NCI-H2227 (cell line): ENCODE results near the gene MAB21L3.
A peak's percentile ranks its signal among the peaks of the same experiment; 100 is the strongest.

Experiments
- DNase-seq: peaks from one replicate; lab custom pipeline; 2025; ENCODE audit not compliant: unreplicated experiment; lab: John Stamatoyannopoulos, UW

Gene MAB21L3

DNA sequence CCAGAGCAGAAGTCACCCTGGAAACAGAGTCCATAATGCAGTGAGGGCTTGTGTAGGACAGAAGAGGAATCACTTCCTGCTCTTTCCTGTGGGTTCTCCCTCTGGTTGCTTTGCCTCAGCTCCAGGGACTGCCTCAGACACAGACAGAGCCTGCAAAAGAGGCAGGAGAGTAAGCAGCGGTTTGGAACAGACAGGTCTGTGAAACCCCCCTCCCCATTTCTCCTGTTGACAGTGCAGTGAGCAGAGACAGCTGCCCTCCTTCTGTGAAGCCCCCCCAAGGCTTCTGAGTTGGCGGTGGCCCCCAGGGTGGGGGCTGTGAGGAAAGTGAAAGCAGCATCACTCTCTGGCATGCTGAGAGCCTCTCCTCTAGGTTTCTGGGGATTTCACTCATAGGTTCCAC lies 53.0 kb downstream of the MAB21L3 start:
- no peak for DNase-seq

- DNase-seq, result no peak
These were observed 53.6 kb downstream of the MAB21L3 start for GRCh38 chr1:116164604-116165368.

- DNase-seq, result no peak
These were observed 54.4 kb downstream of the MAB21L3 start for GRCh38 chr1:116165572-116165971.

GRCh38 chr1:116166011-116166571 lies 54.9 kb downstream of the MAB21L3 start:
- no peak for DNase-seq

DNA sequence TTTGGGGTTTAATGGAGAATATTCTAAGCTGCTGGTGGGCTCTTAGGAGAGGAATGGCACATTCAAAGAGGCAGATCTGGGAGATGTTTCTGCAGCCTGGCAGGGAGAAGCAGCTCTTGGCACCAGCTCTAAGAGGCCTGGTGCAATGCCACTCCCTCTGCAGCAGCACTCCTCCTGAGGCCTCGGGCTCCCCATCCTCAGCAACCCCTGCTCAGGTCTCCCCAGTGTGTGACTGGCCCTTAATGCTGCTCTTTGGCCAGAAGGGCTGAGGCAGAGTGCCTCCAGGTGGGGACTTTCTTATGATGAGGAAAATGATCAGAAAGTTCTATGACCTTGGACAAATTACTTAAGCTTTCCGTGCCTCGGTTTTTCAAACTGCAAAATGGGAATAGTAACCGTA lies 55.5 kb downstream of the MAB21L3 start:
- no peak for DNase-seq

- no peak for DNase-seq
These were observed 56.6 kb downstream of the MAB21L3 start for GRCh38 chr1:116167625-116168276.

DNA sequence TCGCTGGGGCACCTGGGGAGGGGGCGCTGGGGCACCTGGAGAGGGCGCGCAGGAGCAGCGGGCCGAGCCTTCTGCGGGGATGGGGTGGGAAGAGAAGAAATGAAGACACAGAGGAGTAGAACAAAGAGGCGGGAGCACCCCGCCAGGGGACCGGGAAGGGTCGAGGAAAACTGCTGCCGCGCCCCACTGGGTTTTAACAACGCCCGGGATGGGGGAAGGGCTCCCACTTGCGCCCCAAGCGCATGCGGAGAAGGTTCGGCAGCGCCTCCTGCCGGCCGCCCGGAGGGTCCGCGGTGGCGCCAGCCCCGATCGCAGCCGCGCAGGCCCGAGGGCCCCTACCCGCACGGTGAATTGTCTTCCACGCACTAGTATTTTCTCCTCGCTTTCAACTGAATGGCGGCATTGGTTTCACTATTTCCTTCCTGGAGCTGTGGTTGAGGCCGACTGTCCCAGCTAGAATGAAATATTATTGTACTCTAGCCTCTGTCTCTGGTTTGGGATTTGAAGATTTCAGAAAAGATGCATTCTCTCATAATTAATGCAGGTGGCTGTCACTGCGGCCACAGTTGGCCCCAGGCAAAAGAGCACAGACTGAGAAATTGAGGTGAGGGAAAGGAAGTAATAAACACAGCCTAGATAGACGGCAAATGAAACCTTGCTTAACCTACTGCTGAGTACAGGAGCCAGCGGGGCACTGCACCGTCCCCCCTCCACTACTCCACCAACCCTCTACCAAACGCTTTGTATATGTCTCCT lies 57.3 kb downstream of the MAB21L3 start:
- DNase-seq, result peak; percentile 86

DNA sequence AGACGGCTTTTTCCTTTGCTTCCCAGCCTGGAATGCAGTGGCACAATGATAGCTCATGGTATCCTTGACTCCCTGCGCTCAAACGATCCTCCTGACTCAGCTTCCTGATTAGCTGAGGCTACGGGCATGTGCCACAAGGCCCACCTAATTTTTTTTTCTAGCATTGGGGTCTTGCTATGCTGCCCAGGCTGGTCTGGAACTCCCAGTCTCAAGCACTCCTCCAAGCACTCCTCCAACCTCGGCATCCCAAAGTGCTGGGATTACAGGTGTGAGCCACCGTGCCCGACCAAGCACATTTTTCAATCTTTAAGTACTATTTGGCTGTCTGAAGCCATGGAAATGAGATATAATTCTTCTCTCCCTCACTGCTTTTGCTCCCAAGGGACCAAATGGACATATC lies 58.7 kb downstream of the MAB21L3 start:
- no peak for DNase-seq

- DNase-seq, result no peak
These were observed 59.8 kb downstream of the MAB21L3 start for GRCh38 chr1:116170721-116171589.

GRCh38 chr1:116172666-116173065 lies 61.5 kb downstream of the MAB21L3 start:
- no peak for DNase-seq

DNA sequence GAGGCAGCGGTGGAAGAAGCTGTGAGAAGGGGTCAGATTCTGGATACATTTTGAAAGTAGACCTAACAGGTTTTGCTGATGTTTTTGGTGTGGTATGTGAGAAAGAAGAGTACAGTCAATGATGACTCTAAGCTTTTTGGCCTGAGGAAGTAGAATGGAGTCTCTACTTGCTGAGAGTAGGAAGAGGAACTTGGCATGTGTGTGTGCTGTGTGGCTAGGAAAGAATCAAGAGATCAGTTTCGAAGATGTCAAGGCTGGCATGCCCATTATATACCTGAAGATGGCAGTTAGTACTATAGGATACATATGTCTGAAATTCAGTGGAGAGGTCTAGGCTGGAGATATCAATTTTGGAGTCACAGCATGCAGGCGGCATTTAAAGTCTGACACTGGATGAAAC lies 64.4 kb downstream of the MAB21L3 start:
- DNase-seq, result no peak

DNA sequence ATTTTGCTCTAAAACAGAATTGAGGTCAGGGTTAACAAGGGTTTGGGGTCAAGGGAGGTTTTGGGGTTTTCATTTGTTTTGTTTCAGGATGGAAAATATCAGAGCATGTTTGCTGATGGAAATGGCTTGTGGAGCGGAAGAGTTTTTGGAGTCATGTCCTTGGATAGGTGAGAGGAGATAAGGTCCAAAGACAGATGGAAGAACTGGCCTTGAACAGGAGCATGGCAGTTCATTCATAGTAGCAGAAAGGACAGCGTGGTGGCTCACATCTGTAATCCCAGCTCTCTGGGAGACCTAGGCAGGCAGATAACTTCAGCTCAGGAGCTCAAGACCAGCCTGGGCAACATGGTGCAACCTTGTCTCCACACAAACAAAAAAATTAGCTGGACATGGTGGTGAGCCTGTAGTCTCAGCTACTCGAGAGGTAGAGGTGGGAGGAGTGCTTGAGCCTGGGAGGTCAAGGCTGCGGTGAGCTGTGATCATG lies 65.1 kb downstream of the MAB21L3 start:
- no peak for DNase-seq

DNA sequence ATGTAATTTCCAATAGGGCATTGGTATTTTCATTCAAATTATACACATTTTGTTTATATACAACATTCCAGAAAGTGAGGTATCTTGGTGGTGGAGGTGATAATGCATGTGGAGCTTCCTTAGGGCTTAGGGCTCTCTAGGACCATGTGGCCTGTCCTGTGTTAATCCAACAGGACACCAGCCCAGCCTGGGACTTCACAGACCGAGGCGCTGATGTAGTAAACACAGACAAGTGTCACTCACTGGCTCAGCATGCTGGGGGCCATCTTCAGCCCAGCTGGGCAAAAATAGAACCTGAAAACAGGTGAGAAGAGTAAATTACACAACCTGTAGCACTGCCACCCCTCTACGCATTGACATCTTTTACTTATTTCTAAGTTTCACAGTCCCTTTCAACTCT lies 66.7 kb downstream of the MAB21L3 start:
- DNase-seq, result no peak

DNA sequence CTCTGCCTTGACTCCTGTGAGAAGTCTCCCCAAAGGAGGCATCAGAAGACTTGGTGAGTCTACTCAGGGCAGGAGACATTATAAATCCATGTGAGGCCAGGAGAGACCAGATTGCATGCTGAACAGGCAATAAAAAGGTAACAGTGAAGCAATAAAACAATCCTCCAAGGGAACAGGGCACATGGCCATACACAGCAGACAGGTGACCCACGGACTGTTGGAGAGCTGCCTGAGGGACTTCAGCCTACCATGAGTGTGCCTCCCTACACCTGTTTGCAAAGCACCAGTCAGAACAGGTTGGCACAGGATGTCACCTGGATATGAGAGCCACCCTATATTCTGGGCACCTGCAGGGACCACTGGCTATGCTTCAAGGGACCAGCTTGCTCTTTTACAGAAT lies 67.6 kb downstream of the MAB21L3 start:
- DNase-seq, result no peak

- DNase-seq, result no peak
These were observed 68.2 kb downstream of the MAB21L3 start for GRCh38 chr1:116179419-116179818.

- peak; percentile 85 for DNase-seq
These were observed 68.8 kb downstream of the MAB21L3 start for GRCh38 chr1:116179964-116180363.

- no peak for DNase-seq
These were observed 71.0 kb downstream of the MAB21L3 start for GRCh38 chr1:116182019-116182714.
